B cell (primary cell): ENCODE data around the gene RBBP7. TPM values are rescaled to one million over a fixed set of nuclear protein-coding genes. Genes with fewer than 3 reads are reported as not detected.

Experiments used
- ATAC-seq: fragments of 200-7000 bp; cut with Tn5 transposase; one replicate; pipeline ENCODE4 v1.10.0; 2021; ENCODE audit warnings: low read depth, mild to moderate bottlenecking, moderate number of reproducible peaks, moderate library complexity
- CTCF ChIA-PET: fragments of 350-600 bp; sonication (Branson Sonifier 250); formaldehyde crosslinking; loops from one replicate; lab custom pipeline; 2021; ENCODE audit warnings: antibody characterized with exemption, inconsistent platforms; lab: Charles Lee
- POLR2A ChIA-PET: fragments of 350-600 bp; sonication (Branson Sonifier 250); formaldehyde crosslinking; loops from one replicate; lab custom pipeline; 2021; ENCODE audit warnings: antibody characterized with exemption; lab: Charles Lee
- DNase-seq: peaks from one replicate; pipeline ENCODE4 v3.0.0; 2013
- H2AFZ ChIP-seq: 2 replicates; pipeline ENCODE4 v1.6.1; 2012; ENCODE audit warnings: mild to moderate bottlenecking, low read depth, low read length; ENCODE audit not compliant: insufficient read depth, poor library complexity, severe bottlenecking
- H3K27ac ChIP-seq, 2 donors: 1 replicate in 1 of 2; 2 replicates in 1 of 2; pipeline ENCODE4 v1.5.1; 2012 to 2013; ENCODE audit warnings: low read length in 2 of 2, mild to moderate bottlenecking in 2 of 2, moderate library complexity in 1 of 2
- H3K27me3 ChIP-seq, 4 experiments: fragments of 200-600 bp in 1 of 4; sonication (generic) in 1 of 4; replicated peaks in 1 of 4; 1 replicate in 2 of 4; 2 replicates in 2 of 4; pipeline versions ENCODE4 v1.6.1 to v1.7.0; 2013 to 2016; ENCODE audit warnings: low read length in 3 of 4, mild to moderate bottlenecking in 2 of 4, mixed read lengths in 1 of 4, moderate library complexity in 1 of 4; ENCODE audit not compliant: insufficient read depth in 4 of 4, control insufficient read depth in 3 of 4; ENCODE audit errors: control extremely low read depth in 1 of 4
- H3K36me3 ChIP-seq, 2 experiments: replicated peaks in 1 of 2; 1 replicate in 1 of 2; 2 replicates in 1 of 2; pipeline versions ENCODE4 v1.6.1 to v1.7.1; 2013; ENCODE audit warnings: low read length in 1 of 2; ENCODE audit not compliant: insufficient read depth in 2 of 2, control insufficient read depth in 1 of 2; ENCODE audit errors: control extremely low read depth in 1 of 2, extremely low read depth in 1 of 2
- H3K4me1 ChIP-seq, 2 donors: fragments of 200-600 bp in 1 of 2; sonication (generic) in 1 of 2; 1 replicate in 1 of 2; 2 replicates in 1 of 2; pipeline versions ENCODE4 v1.5.1 to v1.6.1; 2013 to 2017; ENCODE audit warnings: low read length in 2 of 2; ENCODE audit not compliant: control insufficient read depth in 2 of 2, insufficient read depth in 2 of 2
- H3K4me2 ChIP-seq: replicated peaks from 2 replicates; pipeline ENCODE3; 2012; ENCODE audit warnings: mild to moderate bottlenecking, low read depth, low read length; ENCODE audit not compliant: poor library complexity, severe bottlenecking
- H3K4me3 ChIP-seq, 5 experiments: fragments of 200-600 bp in 1 of 5; sonication (generic) in 1 of 5; 1 replicate in 3 of 5; 2 replicates in 2 of 5; pipeline versions ENCODE4 v1.5.1 to v1.7.0; 2011 to 2016; ENCODE audit warnings: low read length in 4 of 5, mild to moderate bottlenecking in 4 of 5, low read depth in 2 of 5, control low read depth in 1 of 5, moderate library complexity in 1 of 5; ENCODE audit not compliant: insufficient read depth in 1 of 5; ENCODE audit errors: control extremely low read depth in 1 of 5, extremely low read depth in 1 of 5
- H3K79me2 ChIP-seq: fragments of 200-600 bp; sonication (generic); one replicate; pipeline ENCODE4 v1.6.0; 2016; ENCODE audit warnings: low read length; ENCODE audit not compliant: control insufficient read depth, insufficient read depth
- H3K9ac ChIP-seq: fragments of 200-600 bp; sonication (generic); 2 replicates; pipeline ENCODE4 v1.6.1; 2017; ENCODE audit warnings: mild to moderate bottlenecking, low read length, moderate library complexity
- H3K9me3 ChIP-seq, 3 donors: one replicate each; pipeline versions ENCODE4 v1.6.1 to v1.7.1; 2013; ENCODE audit warnings: low read length in 2 of 3; ENCODE audit not compliant: control insufficient read depth in 2 of 3, insufficient read depth in 1 of 3; ENCODE audit errors: control extremely low read depth in 1 of 3
- H4K20me1 ChIP-seq: 2 replicates; pipeline ENCODE4 v1.6.0; 2012; ENCODE audit warnings: mild to moderate bottlenecking, low read length; ENCODE audit not compliant: insufficient read depth, control insufficient read depth, poor library complexity, severe bottlenecking
- H3K27ac Mint-ChIP-seq: one replicate; pipeline ENCODE4 v1.8.0; 2021; ENCODE audit warnings: mixed read lengths
- H3K27me3 Mint-ChIP-seq: one replicate; pipeline ENCODE4 v1.8.0; 2021; ENCODE audit warnings: mixed read lengths
- H3K4me1 Mint-ChIP-seq: one replicate; pipeline ENCODE4 v1.8.0; 2021; ENCODE audit warnings: mixed read lengths
- H3K4me3 Mint-ChIP-seq: one replicate; pipeline ENCODE4 v1.8.0; 2021; ENCODE audit warnings: mixed read lengths
- H3K9me3 Mint-ChIP-seq: one replicate; pipeline ENCODE4 v1.8.0; 2022; ENCODE audit warnings: mixed read lengths; ENCODE audit not compliant: insufficient read depth
- EZH2 ChIP-seq: IDR thresholded peaks from 2 replicates; pipeline ENCODE4 v1.6.1; 2012; ENCODE audit warnings: borderline replicate concordance, low read depth, mild to moderate bottlenecking, moderate library complexity, low read length; ENCODE audit not compliant: insufficient read depth, poor library complexity, severe bottlenecking
- WGBS: methylation state at CpG from one replicate; pipeline ENCODE4 v1.1.5; 2013; ENCODE audit warnings: missing lambda C conversion rate; ENCODE audit not compliant: insufficient coverage; 5-methylcytosine and 5-hydroxymethylcytosine counted together
- intact Hi-C: fragments of 100-400 bp; cut with micrococcal nuclease; formaldehyde crosslinking; loops from one replicate; pipeline ENCODE4 v1.10.0; 2022
- polyA plus RNA-seq: library from polyadenylated mRNA; depleted of rRNA; stranded (reverse); fragments of >200 nt; gene quantifications from 2 replicates; pipeline ENCODE4 v1.2.3, GENCODE V29; 2012
- total RNA-seq, 2 donors: library from RNA; stranded (reverse); fragments of 120-200 nt in 1 of 2; gene quantifications; 1 replicate in 1 of 2; 2 replicates in 1 of 2; pipeline versions ENCODE4 v1.2.3 to v1.2.4, GENCODE V29; 2013 to 2022
- TF ChIP-seq, protein P1 (sequence below): fragments of 200-600 bp; IDR thresholded peaks from one replicate; pipeline ENCODE4 v1.8.0; 2022; ENCODE audit warnings: antibody characterized with exemption, mild to moderate bottlenecking

Gene RBBP7
- total and polyA plus RNA-seq, 2 donors (not counting 1 experiment from before 2014, with no cell fraction given): 74.6 to 106 TPM

DNA sequence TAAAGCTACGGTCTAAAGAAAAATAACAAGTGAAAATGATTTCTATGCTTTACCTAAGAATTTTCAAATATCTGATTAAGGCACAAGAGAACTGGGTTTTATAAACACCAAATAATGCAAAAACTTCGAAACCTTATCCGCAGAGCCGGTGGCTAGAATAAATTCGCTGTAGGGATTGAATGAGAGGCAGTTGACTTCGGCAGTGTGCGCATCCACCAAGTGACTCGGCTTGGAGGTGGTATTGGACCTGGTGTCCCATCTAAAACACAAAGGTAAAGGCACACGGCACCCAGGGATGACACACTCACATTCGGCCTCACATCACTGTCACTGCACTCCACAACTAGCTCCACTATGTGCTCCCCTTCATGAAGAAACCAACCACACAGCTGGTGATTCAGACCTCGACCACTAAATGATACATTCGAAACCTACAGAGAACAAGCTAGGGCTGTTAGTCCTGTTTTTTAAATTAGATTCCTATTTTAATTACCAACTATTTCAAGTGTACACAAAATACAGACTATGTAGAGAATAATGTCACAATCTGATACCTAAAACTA, 17.5 kb downstream of the RBBP7 start:
- WGBS: no CpG with 5 or more reads among the region's 12 CpGs
- Histone ChIP-seq H3K4me2 (no peak overlapping the region), H3K4me1 (no peaks in the 10 kb centered on the region), H3K27me3 (no peaks in the 10 kb centered on the region), H3K9me3 (no peaks in the 10 kb centered on the region), H4K20me1 (peaks cover 9% of the 10 kb centered on the region), H3K9ac (no peak overlapping the region), H2AFZ (no peak overlapping the region), H3K36me3 (peaks cover 2 to 29% of the 10 kb centered on the region in 2 experiments), H3K79me2 (peaks cover 11% of the 10 kb centered on the region), H3K27ac (no peak overlapping the region), H3K4me3 (no peak overlapping the region)
- TF ChIP-seq, protein P1, sequence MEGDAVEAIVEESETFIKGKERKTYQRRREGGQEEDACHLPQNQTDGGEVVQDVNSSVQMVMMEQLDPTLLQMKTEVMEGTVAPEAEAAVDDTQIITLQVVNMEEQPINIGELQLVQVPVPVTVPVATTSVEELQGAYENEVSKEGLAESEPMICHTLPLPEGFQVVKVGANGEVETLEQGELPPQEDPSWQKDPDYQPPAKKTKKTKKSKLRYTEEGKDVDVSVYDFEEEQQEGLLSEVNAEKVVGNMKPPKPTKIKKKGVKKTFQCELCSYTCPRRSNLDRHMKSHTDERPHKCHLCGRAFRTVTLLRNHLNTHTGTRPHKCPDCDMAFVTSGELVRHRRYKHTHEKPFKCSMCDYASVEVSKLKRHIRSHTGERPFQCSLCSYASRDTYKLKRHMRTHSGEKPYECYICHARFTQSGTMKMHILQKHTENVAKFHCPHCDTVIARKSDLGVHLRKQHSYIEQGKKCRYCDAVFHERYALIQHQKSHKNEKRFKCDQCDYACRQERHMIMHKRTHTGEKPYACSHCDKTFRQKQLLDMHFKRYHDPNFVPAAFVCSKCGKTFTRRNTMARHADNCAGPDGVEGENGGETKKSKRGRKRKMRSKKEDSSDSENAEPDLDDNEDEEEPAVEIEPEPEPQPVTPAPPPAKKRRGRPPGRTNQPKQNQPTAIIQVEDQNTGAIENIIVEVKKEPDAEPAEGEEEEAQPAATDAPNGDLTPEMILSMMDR: no peak
- TF ChIP-seq EZH2: no peak
- Mint-ChIP-seq H3K9me3 (no peaks in the 10 kb centered on the region), H3K4me1 (peaks cover 15% of the 10 kb centered on the region), H3K4me3 (no peak overlapping the region), H3K27me3 (no peaks in the 10 kb centered on the region), H3K27ac (no peak overlapping the region)
- ATAC-seq (no peak), DNase-seq (no peak)
- POLR2A ChIA-PET: no interaction called here
- intact Hi-C loops: no loop called here
- CTCF ChIA-PET: interaction anchor here (1.6 kb wide), 1 partner anchor 31 kb away, joined by 9 read pairs; no protein-coding TSS in a partner anchor

DNA sequence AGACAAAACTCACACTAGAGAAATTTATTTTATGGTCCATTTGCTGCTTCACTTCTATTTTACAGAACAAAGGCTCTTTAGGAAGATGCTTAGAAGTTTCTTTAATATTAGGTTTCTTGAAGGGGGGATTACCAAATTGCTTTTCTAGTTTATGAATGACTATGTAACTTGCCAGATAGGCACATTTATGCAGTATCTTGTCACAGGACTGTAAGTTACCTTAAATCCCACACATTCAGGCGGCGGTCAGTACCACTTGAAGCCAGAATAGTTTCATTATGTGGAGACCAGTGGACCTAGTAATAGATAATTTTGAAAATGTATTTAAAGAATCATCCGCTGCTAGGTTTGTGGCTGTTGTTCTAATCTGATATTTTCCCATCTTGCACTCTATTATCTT, 18.3 kb downstream of the RBBP7 start:
- no peak overlapping the region for H3K4me3 Mint-ChIP-seq
- POLR2A ChIA-PET: no interaction called here
- Histone ChIP-seq H3K4me1 (no peaks in the 10 kb centered on the region), H3K27me3 (no peaks in the 10 kb centered on the region), H3K4me2 (no peak overlapping the region), H3K79me2 (peaks cover 11% of the 10 kb centered on the region), H3K9me3 (no peaks in the 10 kb centered on the region), H4K20me1 (peaks cover 9% of the 10 kb centered on the region), H3K36me3 (peaks cover 2 to 25% of the 10 kb centered on the region in 2 experiments), H3K9ac (no peak overlapping the region), H2AFZ (no peak overlapping the region), H3K4me3 (no peak overlapping the region), H3K27ac (no peak overlapping the region)
- no peak for DNase-seq
- no CpG with 5 or more reads among the region's 3 CpGs for WGBS
- H3K9me3 Mint-ChIP-seq: no peaks in the 10 kb centered on the region
- no peak for ATAC-seq
- CTCF ChIA-PET: no interaction called here
- TF ChIP-seq, protein P1: no peak
- no peak for TF ChIP-seq EZH2
- no peak overlapping the region for H3K27ac Mint-ChIP-seq
- H3K4me1 Mint-ChIP-seq: peaks cover 13% of the 10 kb centered on the region
- H3K27me3 Mint-ChIP-seq: no peaks in the 10 kb centered on the region
- intact Hi-C loops: no loop called here
